ENCODE data around the gene FGGY. TPM values are rescaled to one million over a fixed set of nuclear protein-coding genes. Genes with fewer than 3 reads are reported as not detected.
"Not testable (repeated sequence)": the region's sequence is repeated elsewhere in the genome, so short reads cannot be mapped to it uniquely, and the experiment has no call there.

The FGGY gene
- total and polyA plus RNA-seq, 3 experiments from 2014 or later = 5.3 to 7.9 (median 6.6) TPM

GRCh38 chr1:59570524-59570923, 273.6 kb downstream of the FGGY start:
- ChIA-PET POLR2A (no interaction called here), CTCF (no interaction called here)
- no peak overlapping the region for H3K27ac ChIP-seq (ENCODE audit: low read depth, low read length)
- H3K9me3 ChIP-seq (ENCODE audit: low read length) = no peaks in the 10 kb centered on the region
- peaks cover 0 to 12% (median 3%) of the 10 kb centered on the region in 3 donors for H3K36me3 Mint-ChIP-seq
- peak; percentile 2 to 59 (median 41) for DNase-seq
- no peaks in the 10 kb centered on the region for H3K27me3 ChIP-seq (ENCODE audit: insufficient read depth, low read length, poor library complexity, severe bottlenecking)
- no peak overlapping the region for H3K4me3 ChIP-seq (ENCODE audit: low read length)
- H3K36me3 ChIP-seq (ENCODE audit: insufficient read depth, low read length) = no peaks in the 10 kb centered on the region
- peak overlapping the region in 6 of 7 donors; percentile 53 to 72 (median 64) for H3K4me3 Mint-ChIP-seq
- H3K4me1 Mint-ChIP-seq = peaks cover 27 to 44% (median 40%) of the 10 kb centered on the region in 3 donors
- H3K27me3 Mint-ChIP-seq = peaks cover 3 to 7% of the 10 kb centered on the region in 2 donors
- H3K27ac Mint-ChIP-seq = peak overlapping the region in 1 of 8 donors; percentile 31
- peaks cover 21% of the 10 kb centered on the region for H3K4me1 ChIP-seq (ENCODE audit: insufficient read depth, low read length)
- peaks cover 0 to 8% (median 7%) of the 10 kb centered on the region in 5 donors for H3K9me3 Mint-ChIP-seq

DNA sequence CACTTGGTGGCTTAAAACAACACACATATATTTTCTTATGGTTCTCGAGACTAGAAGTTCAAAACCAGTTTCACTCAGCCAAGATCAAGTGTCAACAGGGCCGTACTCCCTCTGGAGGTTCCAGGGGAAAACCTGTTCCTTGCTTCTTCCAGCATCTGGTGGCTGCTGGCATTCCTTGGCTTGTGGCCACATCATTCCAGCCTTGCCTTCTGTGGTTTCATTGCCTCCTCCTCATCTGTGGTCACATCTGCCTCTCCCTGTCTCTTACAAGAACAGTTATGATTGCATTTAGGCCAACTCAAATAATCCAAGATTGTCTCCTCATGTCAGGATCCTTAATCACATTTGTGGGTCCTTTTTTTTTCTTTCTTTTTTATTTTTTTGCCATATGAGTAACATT, 277.2 kb downstream of the FGGY start:
- no peak overlapping the region for H3K4me3 Mint-ChIP-seq
- Histone ChIP-seq H3K4me3 (ENCODE audit: low read length) (no peak overlapping the region), H3K36me3 (ENCODE audit: insufficient read depth, low read length) (no peaks in the 10 kb centered on the region), H3K9me3 (ENCODE audit: low read length) (no peaks in the 10 kb centered on the region), H3K27ac (ENCODE audit: low read depth, low read length) (no peak overlapping the region), H3K4me1 (ENCODE audit: insufficient read depth, low read length) (peaks cover 21% of the 10 kb centered on the region), H3K27me3 (ENCODE audit: insufficient read depth, low read length, poor library complexity, severe bottlenecking) (no peaks in the 10 kb centered on the region)
- no peak for DNase-seq
- ChIA-PET CTCF (no interaction called here), POLR2A (no interaction called here)
- H3K9me3 Mint-ChIP-seq = peaks cover 0 to 8% (median 7%) of the 10 kb centered on the region in 5 donors
- H3K36me3 Mint-ChIP-seq = peaks cover 0 to 19% (median 5%) of the 10 kb centered on the region in 3 donors
- peaks cover 27 to 39% (median 38%) of the 10 kb centered on the region in 3 donors for H3K4me1 Mint-ChIP-seq
- H3K27ac Mint-ChIP-seq = no peak overlapping the region
- H3K27me3 Mint-ChIP-seq = peaks cover 3 to 10% of the 10 kb centered on the region in 2 donors

DNA sequence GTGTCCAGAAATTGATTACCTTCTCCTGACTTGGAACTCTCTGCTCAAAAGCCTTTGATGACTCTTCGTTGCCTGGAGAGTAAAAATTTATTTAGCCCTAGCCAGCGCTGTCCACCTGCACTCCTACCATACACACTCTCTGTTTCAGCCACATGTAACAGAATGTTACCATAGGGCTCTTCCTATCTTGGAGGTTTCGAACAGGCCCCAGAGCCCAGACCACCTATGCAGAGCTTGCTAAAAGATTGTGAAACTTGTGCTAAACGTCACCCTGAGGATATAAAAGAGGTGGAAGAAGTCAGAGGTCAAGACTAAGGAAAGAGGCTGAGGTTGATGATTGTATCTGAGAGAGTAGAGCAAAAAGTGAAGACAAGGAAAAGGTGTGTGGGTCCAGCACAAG, 280.9 kb downstream of the FGGY start:
- H3K27ac Mint-ChIP-seq = no peak overlapping the region
- Histone ChIP-seq H3K27me3 (ENCODE audit: insufficient read depth, low read length, poor library complexity, severe bottlenecking) (no peaks in the 10 kb centered on the region), H3K36me3 (ENCODE audit: insufficient read depth, low read length) (no peaks in the 10 kb centered on the region), H3K27ac (ENCODE audit: low read depth, low read length) (no peak overlapping the region), H3K4me3 (ENCODE audit: low read length) (no peak overlapping the region), H3K9me3 (ENCODE audit: low read length) (no peaks in the 10 kb centered on the region), H3K4me1 (ENCODE audit: insufficient read depth, low read length) (no peaks in the 10 kb centered on the region)
- DNase-seq = no peak
- H3K4me1 Mint-ChIP-seq = peaks cover 0 to 2% (median 1%) of the 10 kb centered on the region in 3 donors
- H3K9me3 Mint-ChIP-seq = peaks cover 0 to 8% (median 7%) of the 10 kb centered on the region in 5 donors
- H3K4me3 Mint-ChIP-seq = no peak overlapping the region
- ChIA-PET POLR2A (no interaction called here), CTCF (no interaction called here)
- H3K27me3 Mint-ChIP-seq = peaks cover 3 to 4% of the 10 kb centered on the region in 2 donors
- peaks cover 0 to 28% (median 5%) of the 10 kb centered on the region in 3 donors for H3K36me3 Mint-ChIP-seq

DNA sequence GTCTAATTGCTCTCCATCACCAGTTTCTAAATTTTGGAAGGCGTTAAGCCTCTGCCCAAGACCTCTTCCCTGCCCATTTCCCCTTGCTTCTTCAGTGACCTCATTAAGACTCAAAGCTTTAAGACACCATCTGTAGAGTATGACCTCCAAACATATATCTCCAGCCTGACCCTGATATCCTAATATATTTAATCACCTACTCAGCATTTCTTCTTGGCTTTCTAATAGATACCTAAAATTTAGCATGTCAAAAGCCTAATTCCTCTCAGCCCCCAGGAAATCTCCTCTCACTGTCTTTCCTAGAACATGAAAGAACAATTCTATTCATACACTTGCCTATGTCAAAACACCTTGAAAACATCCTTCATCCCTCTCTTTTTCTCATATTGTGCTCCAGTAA, 282.3 kb downstream of the FGGY start:
- H3K4me3 ChIP-seq (ENCODE audit: low read length) = no peak overlapping the region
- CTCF ChIA-PET = no interaction called here

DNA sequence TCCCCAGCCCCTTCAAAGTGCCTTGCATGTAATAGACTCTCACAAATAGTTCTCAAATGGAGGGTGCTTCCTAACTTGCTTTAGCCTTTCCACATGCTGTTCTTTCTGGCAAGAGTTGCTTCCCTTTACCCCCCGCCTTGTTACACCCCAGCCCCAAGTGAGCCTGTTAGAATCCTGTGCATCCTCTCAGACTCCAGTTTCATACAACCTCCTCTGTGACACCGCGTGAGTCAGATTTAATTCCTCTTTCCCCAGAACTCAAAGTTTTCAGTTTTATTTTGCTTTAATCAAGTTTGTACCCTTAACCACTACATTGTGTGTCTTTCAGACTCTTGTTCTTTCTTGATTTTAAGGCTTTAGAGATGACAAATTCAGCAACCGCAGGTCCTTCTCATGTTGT, 283.4 kb downstream of the FGGY start:
- Mint-ChIP-seq H3K27ac (no peak overlapping the region), H3K36me3 (peaks cover 0 to 26% (median 4%) of the 10 kb centered on the region in 3 donors), H3K9me3 (peaks cover 0 to 6% (median 2%) of the 10 kb centered on the region in 5 donors), H3K4me3 (no peak overlapping the region), H3K27me3 (peaks cover 3 to 4% of the 10 kb centered on the region in 2 donors), H3K4me1 (peaks cover 0 to 1% (median 0%) of the 10 kb centered on the region in 3 donors)
- H3K36me3 ChIP-seq (ENCODE audit: insufficient read depth, low read length) = no peaks in the 10 kb centered on the region
- no peaks in the 10 kb centered on the region for H3K4me1 ChIP-seq (ENCODE audit: insufficient read depth, low read length)
- no peak overlapping the region for H3K27ac ChIP-seq (ENCODE audit: low read depth, low read length)
- ChIA-PET CTCF (no interaction called here), POLR2A (no interaction called here)
- no peak for DNase-seq
- H3K4me3 ChIP-seq (ENCODE audit: low read length) = no peak overlapping the region
- no peaks in the 10 kb centered on the region for H3K9me3 ChIP-seq (ENCODE audit: low read length)
- H3K27me3 ChIP-seq (ENCODE audit: insufficient read depth, low read length, poor library complexity, severe bottlenecking) = no peaks in the 10 kb centered on the region

More for the DNA sequence above, 282.3 kb downstream of the FGGY start:
- Mint-ChIP-seq H3K27ac (no peak overlapping the region), H3K9me3 (peaks cover 0 to 4% (median 2%) of the 10 kb centered on the region in 5 donors), H3K4me1 (no peaks in the 10 kb centered on the region), H3K27me3 (peaks cover 3 to 4% of the 10 kb centered on the region in 2 donors), H3K4me3 (no peak overlapping the region), H3K36me3 (peaks cover 0 to 29% (median 4%) of the 10 kb centered on the region in 3 donors)
- no peaks in the 10 kb centered on the region for H3K27me3 ChIP-seq (ENCODE audit: insufficient read depth, low read length, poor library complexity, severe bottlenecking)
- no peaks in the 10 kb centered on the region for H3K4me1 ChIP-seq (ENCODE audit: insufficient read depth, low read length)
- H3K9me3 ChIP-seq (ENCODE audit: low read length) = no peaks in the 10 kb centered on the region
- H3K27ac ChIP-seq (ENCODE audit: low read depth, low read length) = no peak overlapping the region
- no peak for DNase-seq
- H3K36me3 ChIP-seq (ENCODE audit: insufficient read depth, low read length) = no peaks in the 10 kb centered on the region
- POLR2A ChIA-PET = no interaction called here

DNA sequence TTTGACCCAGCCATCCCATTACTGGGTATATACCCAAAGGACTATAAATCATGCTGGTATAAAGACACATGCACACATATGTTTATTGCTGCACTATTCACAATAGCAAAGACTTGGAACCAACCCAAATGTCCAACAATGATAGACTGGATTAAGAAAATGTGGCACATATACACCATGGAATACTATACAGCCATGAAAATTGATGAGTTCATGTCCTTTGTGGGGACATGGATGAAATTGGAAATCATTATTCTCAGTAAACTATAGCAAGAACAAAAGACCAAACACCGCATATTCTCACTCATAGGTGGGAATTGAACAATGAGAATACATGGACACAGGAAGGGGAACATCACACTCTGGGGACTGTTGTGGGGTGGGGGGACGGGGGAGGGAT, 295.5 kb downstream of the FGGY start:
- H3K4me1 Mint-ChIP-seq; H3K27ac ChIP-seq (ENCODE audit: low read depth, low read length); DNase-seq; H3K36me3 ChIP-seq (ENCODE audit: insufficient read depth, low read length); H3K4me3 Mint-ChIP-seq; H3K27me3 Mint-ChIP-seq; H3K27me3 ChIP-seq (ENCODE audit: insufficient read depth, low read length, poor library complexity, severe bottlenecking); CTCF ChIA-PET; H3K4me3 ChIP-seq (ENCODE audit: low read length); H3K9me3 ChIP-seq (ENCODE audit: low read length); H3K27ac Mint-ChIP-seq; POLR2A ChIA-PET; H3K4me1 ChIP-seq (ENCODE audit: insufficient read depth, low read length): not testable (repeated sequence)
- H3K36me3 Mint-ChIP-seq = peaks cover 0 to 11% (median 0%) of the 10 kb centered on the region in 3 donors
- H3K9me3 Mint-ChIP-seq = peaks cover 0 to 12% (median 0%) of the 10 kb centered on the region in 5 donors

- H3K9me3 Mint-ChIP-seq = peaks cover 0 to 12% (median 0%) of the 10 kb centered on the region in 5 donors
- no peaks in the 10 kb centered on the region for H3K27me3 Mint-ChIP-seq
- CTCF ChIA-PET = no interaction called here
Measured at GRCh38 chr1:59592924-59593323, 296.0 kb downstream of the FGGY start.

DNA sequence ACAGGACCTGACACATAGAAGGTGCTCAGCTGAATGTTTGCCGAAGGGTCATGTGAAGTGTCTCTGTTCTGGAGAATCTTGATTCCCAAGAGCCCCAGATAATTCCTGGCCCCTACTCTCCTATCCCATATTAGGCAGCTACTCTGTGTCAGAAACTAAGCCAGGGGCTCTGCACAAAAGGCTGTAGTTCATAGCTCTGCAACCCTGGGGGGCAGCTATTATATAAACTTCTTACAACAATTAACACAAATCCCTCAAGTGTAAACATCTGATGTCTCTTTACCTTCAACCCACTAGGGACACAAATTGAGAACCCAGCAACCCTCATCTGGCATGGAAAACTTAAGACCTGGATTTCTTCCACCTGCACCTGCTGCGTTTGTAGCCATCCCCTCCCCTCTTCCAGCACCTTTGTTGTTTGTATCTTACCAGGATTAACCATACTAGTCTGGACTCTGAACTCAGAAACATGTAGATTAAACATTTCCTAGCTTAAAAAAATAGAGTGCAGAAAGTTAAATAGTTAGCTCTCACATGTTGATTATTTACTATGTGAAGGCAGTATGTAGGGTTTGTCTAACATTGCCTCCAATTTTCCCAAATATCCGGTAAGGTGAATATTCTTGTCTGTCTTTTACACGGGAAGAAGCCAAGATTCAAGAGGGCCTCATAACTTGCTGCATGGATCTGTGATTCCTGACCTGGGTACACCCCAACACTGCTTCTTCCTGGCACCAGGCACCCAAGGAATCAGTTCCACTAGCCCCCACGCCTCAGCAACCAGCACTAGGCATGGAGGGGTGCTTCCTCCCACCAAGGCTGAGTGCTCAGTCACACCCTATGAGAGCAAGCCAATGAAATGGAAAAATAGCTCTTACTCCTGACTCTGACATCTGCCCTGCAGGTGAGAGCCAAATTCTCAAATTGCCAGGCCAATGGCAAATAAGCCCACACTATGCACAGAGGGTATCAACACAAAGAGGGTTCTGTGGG, 297.2 kb downstream of the FGGY start:
- no peaks in the 10 kb centered on the region for H3K27me3 Mint-ChIP-seq
- no peak for DNase-seq
- POLR2A ChIA-PET = interaction anchor here (0.7 kb wide), 1 partner anchor 34 kb away, joined by 3 read pairs; no protein-coding TSS in a partner anchor
- peaks cover 0 to 11% (median 0%) of the 10 kb centered on the region in 3 donors for H3K36me3 Mint-ChIP-seq
- no peak overlapping the region for H3K27ac Mint-ChIP-seq
- no peaks in the 10 kb centered on the region for H3K4me1 Mint-ChIP-seq
- H3K27me3 ChIP-seq (ENCODE audit: insufficient read depth, low read length, poor library complexity, severe bottlenecking) = no peaks in the 10 kb centered on the region
- peaks cover 0 to 8% (median 0%) of the 10 kb centered on the region in 5 donors for H3K9me3 Mint-ChIP-seq
- H3K4me3 ChIP-seq (ENCODE audit: low read length) = no peak overlapping the region
- H3K4me3 Mint-ChIP-seq = no peak overlapping the region
- CTCF ChIA-PET = no interaction called here
- no peaks in the 10 kb centered on the region for H3K4me1 ChIP-seq (ENCODE audit: insufficient read depth, low read length)
- H3K36me3 ChIP-seq (ENCODE audit: insufficient read depth, low read length) = no peaks in the 10 kb centered on the region
- no peak overlapping the region for H3K27ac ChIP-seq (ENCODE audit: low read depth, low read length)
- no peaks in the 10 kb centered on the region for H3K9me3 ChIP-seq (ENCODE audit: low read length)

More at GRCh38 chr1:59592924-59593323, 296.0 kb downstream of the FGGY start:
- H3K4me3 Mint-ChIP-seq = no peak overlapping the region
- no peaks in the 10 kb centered on the region for H3K27me3 ChIP-seq (ENCODE audit: insufficient read depth, low read length, poor library complexity, severe bottlenecking)
- no peak for DNase-seq
- no peak overlapping the region for H3K27ac Mint-ChIP-seq
- H3K9me3 ChIP-seq (ENCODE audit: low read length) = no peaks in the 10 kb centered on the region
- H3K4me1 Mint-ChIP-seq = no peaks in the 10 kb centered on the region
- POLR2A ChIA-PET = no interaction called here
- no peaks in the 10 kb centered on the region for H3K36me3 ChIP-seq (ENCODE audit: insufficient read depth, low read length)
- H3K4me1 ChIP-seq (ENCODE audit: insufficient read depth, low read length) = no peaks in the 10 kb centered on the region
- H3K27ac ChIP-seq (ENCODE audit: low read depth, low read length) = no peak overlapping the region
- peaks cover 0 to 11% (median 0%) of the 10 kb centered on the region in 3 donors for H3K36me3 Mint-ChIP-seq
- no peak overlapping the region for H3K4me3 ChIP-seq (ENCODE audit: low read length)
